GM18907 (cell line): ENCODE data around the gene ADAM22.
A peak's percentile ranks its signal among the peaks of the same experiment; 100 is the strongest.

Source experiments
- ATAC-seq: cut with Tn5 transposase; IDR thresholded peaks from one replicate; pipeline ENCODE4 v1.9.1; 2021; ENCODE audit warnings: mild to moderate bottlenecking, moderate library complexity; ENCODE audit not compliant: unreplicated experiment

The ADAM22 gene

DNA sequence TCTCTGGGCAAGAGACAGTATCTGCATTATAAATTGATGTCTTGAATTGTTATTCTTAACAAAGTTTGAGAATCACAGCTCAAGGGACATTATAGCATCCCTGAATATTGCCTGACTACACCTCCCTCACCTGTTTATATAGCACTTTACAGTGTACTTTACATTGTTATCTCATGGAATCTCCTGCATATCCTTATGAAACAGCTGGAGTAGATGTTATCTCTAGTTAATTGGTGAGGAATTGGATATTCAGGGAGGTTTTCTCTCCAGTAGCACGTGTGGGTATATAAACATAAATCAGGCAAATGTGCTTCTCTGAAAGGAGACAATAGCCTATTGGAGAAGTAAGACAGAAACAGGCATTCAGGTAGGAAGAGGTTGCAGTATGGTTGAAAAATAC, 168.6 kb downstream of the ADAM22 start:
- no peak for ATAC-seq

GRCh38 chr7:88104732-88105131, 170.7 kb downstream of the ADAM22 start:
- ATAC-seq, result no peak

DNA sequence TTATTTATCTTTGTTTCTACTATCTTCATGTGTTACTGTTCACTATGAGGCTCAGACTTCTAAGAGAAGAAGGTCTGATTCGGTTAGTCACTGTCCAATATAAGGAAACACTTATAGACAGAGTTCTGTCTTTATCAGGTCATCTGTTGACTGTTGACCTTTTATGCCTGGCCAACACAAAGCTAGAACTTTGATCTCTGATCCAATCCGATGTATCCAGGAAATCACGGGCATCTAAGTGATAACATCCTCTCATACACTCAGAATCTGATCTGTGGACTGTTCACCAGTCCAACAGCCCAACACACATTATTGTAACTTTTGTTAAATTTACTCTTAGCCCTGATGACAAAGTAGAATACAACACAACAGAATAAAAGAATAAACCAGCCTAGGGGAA, 171.2 kb downstream of the ADAM22 start:
- no peak for ATAC-seq

DNA sequence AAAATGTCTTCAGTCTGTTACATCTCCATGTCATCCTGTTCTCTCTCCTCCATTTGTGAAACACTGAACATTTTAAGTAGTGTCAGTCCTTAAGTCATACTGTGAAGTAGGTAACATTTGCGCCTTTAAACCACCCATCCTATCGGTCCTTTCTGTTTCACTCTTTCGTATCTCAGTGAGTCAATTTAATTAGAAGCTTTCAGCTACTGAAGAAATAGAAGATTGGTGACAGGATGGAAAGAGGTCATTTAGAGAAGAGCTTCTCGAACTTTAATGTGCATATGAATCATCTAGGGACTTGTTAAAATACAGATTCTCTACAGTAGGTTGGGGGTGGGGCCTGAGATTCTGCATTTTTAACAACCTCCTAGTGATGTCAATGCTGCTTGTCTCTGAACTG, 172.4 kb downstream of the ADAM22 start:
- ATAC-seq, result no peak

- no peak for ATAC-seq
These were observed 175.6 kb downstream of the ADAM22 start for GRCh38 chr7:88109612-88110011.

DNA sequence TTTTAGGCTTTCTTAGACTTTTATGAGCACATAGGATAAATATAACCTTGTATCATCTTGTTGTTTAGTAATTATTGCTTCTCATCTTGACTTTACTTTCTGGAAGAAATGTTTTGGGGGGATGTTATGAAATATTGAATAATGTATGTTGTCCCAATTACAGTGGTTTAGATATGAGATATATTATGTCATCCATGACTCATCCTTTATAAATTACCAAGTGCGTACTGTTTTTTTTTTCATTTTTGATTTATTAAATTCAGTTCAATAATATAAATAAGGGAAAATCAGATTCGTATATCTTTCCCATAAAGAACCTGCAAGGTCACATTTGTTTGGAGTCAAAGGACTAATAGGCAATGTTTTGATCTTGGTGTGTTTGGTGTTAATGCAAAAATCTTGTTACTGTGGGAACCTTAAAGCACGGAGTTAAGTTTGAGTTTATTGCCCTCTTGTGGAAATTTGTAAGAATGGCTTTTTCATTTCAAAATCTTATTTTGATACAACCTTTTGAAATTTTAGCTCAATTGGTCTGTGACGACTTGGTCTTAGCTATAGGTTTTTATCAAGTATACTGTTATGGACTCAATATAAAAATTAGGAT, 177.2 kb downstream of the ADAM22 start:
- peak; percentile 68 for ATAC-seq

DNA sequence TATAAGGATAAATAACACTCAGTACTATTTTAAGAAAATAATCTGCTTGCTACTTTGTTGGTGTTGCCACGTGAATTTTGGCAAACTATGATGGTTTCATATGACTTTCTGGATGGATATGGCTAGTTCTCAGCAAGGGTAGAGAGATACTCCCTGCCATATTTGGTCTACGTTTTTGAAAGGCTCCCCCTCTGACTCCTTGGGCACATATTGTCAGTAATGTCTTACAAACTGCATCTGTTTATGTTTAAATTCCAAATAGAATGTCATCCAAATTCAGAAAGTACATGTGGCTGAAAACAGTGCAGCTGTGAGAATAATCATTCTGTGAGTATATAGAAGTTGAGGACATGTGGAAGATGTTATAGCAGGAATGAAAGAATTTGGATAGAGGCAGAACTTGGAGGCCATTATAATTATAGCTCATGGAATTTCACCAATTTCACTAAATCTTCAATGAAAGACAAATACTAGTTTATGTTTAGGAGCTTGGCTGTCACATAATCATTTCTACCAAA, 178.0 kb downstream of the ADAM22 start:
- ATAC-seq, result no peak

- no peak for ATAC-seq
These were observed 181.3 kb downstream of the ADAM22 start for GRCh38 chr7:88115258-88115796.

DNA sequence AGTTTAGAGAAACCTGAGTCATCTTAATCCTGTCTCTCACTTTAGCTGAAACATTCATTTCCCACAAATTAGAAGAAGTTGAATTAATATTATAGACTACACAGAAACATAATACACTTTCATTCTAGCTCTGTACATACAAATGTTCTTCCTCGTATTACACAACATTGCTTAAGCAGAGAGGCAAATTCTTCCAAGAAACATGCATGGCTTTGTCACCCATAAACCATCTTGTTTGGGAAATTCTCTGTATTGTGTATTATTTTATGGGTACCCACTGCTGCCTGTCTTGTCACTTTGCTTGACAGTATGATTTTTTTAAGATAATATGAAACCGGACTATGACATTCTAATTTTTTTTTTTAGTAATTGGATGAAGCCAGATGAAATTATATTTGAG, 181.8 kb downstream of the ADAM22 start:
- ATAC-seq, result no peak

DNA sequence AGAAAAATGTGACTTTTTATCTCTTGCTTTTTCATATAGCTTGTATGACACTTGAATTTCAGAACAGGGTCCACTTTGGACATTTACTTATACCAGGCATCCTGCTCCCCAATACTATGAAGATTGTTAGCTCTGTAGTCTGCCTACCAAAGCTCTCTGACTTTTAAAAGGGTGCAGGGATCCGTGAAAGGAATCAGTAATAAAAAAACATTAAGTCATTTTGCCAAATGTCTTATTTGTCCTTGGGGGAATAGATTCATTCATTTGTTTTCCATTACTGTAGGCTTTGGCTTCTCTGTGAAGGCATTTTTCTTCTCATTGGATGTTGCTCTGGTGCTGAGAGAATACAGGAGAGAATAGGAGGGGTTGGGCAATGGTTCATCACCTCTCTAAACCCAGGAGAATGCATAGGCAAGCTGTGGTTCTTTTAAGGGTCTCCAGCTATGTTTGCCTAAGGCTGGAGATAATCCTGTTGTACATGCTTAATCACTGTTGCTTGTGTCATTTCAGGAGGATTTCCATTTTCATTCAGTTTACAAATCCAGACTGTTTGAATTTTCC, 182.3 kb downstream of the ADAM22 start:
- ATAC-seq, result no peak

GRCh38 chr7:88117325-88117724, 183.3 kb downstream of the ADAM22 start:
- ATAC-seq, result no peak

- no peak for ATAC-seq
These were observed 187.3 kb downstream of the ADAM22 start for GRCh38 chr7:88121335-88121734.

DNA sequence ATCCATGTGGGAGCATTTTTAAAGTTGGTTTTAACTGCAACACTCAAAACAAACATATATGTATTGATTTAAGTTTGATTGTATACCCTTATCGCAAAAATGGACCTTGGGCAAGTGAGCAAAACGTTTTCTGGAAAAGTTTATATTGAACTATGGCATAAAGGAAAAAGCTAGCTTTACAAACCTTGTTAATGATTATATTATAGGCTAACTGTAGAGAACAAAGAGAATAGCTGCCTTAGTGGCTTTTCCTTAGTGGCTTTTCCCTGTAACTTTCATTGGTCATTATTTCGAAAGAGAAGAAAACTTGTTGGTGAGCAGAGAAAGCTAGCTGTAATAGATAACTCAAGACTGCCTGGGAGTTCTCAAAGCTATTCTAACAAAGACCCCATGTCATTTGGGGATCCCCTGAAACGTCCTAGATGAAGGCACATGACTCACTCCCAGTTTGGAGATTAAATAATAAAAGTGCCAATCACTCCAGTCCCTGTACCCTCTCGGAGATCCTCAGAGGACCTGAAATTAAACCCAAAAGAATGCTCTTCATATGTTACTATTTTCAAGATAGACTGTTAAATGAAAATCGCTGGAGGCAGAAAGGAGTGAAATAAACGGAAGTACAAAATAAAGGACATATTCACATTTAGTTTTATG, 193.7 kb downstream of the ADAM22 start:
- ATAC-seq, result no peak

- ATAC-seq, result peak; percentile 81
These were observed 198.7 kb downstream of the ADAM22 start for GRCh38 chr7:88132725-88133124.

GRCh38 chr7:88140947-88141346, 206.9 kb downstream of the ADAM22 start:
- no peak for ATAC-seq

DNA sequence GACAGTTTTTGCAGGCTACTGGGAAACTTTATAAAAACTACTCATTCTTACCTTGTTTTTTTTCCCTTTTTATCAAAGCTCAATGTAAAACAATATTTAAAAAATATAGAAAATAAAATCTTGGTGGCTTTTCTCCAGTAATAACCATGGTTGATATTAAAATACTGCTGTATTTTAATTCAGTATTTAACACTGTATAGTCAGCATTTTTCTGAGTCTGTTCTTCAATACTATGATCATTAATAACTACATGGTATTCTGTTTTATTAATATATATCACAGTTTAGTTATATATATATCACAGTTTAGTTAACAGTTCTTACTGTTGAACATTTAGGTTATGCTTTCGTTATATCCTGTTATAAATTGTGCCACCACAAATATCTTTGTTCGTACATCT, 207.4 kb downstream of the ADAM22 start:
- no peak for ATAC-seq

- no peak for ATAC-seq
These were observed 207.9 kb downstream of the ADAM22 start for GRCh38 chr7:88141953-88142352.

GRCh38 chr7:88146616-88147015, 212.6 kb downstream of the ADAM22 start:
- ATAC-seq, result no peak

DNA sequence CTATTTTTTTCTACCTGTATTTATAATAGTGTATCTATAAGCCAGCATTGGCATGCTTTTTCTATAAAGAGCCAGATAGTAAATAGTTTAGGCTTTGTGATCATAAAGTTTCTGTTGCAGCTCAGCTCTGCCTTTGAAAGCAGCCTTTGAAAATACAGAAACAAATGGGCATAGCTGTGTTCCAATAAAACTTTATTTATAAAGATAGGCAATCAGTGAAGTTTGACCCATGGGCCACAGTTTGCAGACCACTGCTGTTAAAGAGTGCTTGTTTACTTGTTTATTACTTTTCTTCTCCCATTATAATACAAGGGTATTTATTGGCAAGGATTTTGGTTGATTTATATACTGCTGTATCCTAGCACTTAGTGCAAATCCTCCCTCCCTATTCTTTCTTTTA, 213.3 kb downstream of the ADAM22 start:
- ATAC-seq, result no peak

GRCh38 chr7:88147949-88148348, 213.9 kb downstream of the ADAM22 start:
- no peak for ATAC-seq

- ATAC-seq, result no peak
These were observed 216.0 kb downstream of the ADAM22 start for GRCh38 chr7:88150033-88150432.

GRCh38 chr7:88151119-88151790, 217.2 kb downstream of the ADAM22 start:
- ATAC-seq, result no peak
